Head of caudate nucleus (tissue), 42 donors: ENCODE data around the gene BACE1.
"Not testable (repeated sequence)": the region's sequence is repeated elsewhere in the genome, so short reads cannot be mapped to it uniquely, and the experiment has no call there.

ENCODE experiments used
- DNase-seq, 42 donors: peaks; one replicate each; pipeline versions ENCODE4 v3.0.0 to v3.0.0-alpha.2; 2020 to 2021; ENCODE audit warnings: mixed read lengths in 7 of 42
- intact Hi-C: fragments of 100-400 bp; cut with DNase I; formaldehyde crosslinking; loops from one replicate; pipeline ENCODE4 v1.15.0; 2022

The BACE1 gene

GRCh38 chr11:117316197-117316961 is at the start of gene BACE1:
Gene BACE1 (minus strand): TSS chr11:117316256. CDS start chr11:117315795, 461 bp downstream.
- intact Hi-C loops, result loop anchor here (2.0 kb wide), 1 partner anchor 84 kb away; the partner anchor contains the start of genes PCSK7 and RNF214
- peak; percentile 79 to 98 (median 93) for DNase-seq

GRCh38 chr11:117361432-117361831 is 45.4 kb upstream of the BACE1 start:
- peak in 17 of 42 donors; percentile 14 to 73 (median 32) for DNase-seq

GRCh38 chr11:117356126-117356890 is 40.3 kb upstream of the BACE1 start:
- no peak for DNase-seq
- intact Hi-C loops, result no loop called here

More at GRCh38 chr11:117361432-117361831, 45.4 kb upstream of the BACE1 start:
- intact Hi-C loops, result no loop called here

GRCh38 chr11:117354550-117354949 is 38.5 kb upstream of the BACE1 start:
- no peak for DNase-seq
- intact Hi-C loops, result no loop called here

- intact Hi-C loops, result no loop called here
- DNase-seq, result no peak
These were observed 29.0 kb upstream of the BACE1 start for GRCh38 chr11:117345039-117345438.

GRCh38 chr11:117337076-117337475 is 21.0 kb upstream of the BACE1 start:
- DNase-seq, result no peak
- intact Hi-C loops, result no loop called here

- DNase-seq, result no peak
- intact Hi-C loops, result no loop called here
These were observed 19.3 kb upstream of the BACE1 start for GRCh38 chr11:117335399-117335798.

- no peak for DNase-seq
- intact Hi-C loops, result no loop called here
These were observed 18.8 kb upstream of the BACE1 start for GRCh38 chr11:117334896-117335295.

- intact Hi-C loops, result no loop called here
- DNase-seq, result peak in 7 of 42 donors; percentile 25 to 61 (median 44)
These were observed 17.9 kb upstream of the BACE1 start for GRCh38 chr11:117333917-117334316.

- intact Hi-C loops, result no loop called here
- no peak for DNase-seq
These were observed 16.8 kb upstream of the BACE1 start for GRCh38 chr11:117332843-117333242.

GRCh38 chr11:117328375-117329010 is 12.4 kb upstream of the BACE1 start:
- DNase-seq, result peak in 11 of 42 donors; percentile 16 to 68 (median 33)
- intact Hi-C loops, result no loop called here

GRCh38 chr11:117327567-117328374 is 11.7 kb upstream of the BACE1 start, which contains the start of gene CEP164:
Gene CEP164 (plus strand): TSS chr11:117327854. CDS start chr11:117338587, 10,733 bp downstream.
- intact Hi-C loops, result no loop called here
- DNase-seq, result peak; percentile 92 to 99 (median 97)

- DNase-seq, intact Hi-C loops: not testable (repeated sequence)
These were observed 11.2 kb upstream of the BACE1 start for GRCh38 chr11:117327255-117327566.

- DNase-seq, result no peak
- intact Hi-C loops, result no loop called here
These were observed 3.3 kb upstream of the BACE1 start for GRCh38 chr11:117319214-117319840.

GRCh38 chr11:117318738-117319137 is 2.7 kb upstream of the BACE1 start:
- no peak for DNase-seq
- intact Hi-C loops, result no loop called here

- intact Hi-C loops, result loop anchor here (2.0 kb wide), 1 partner anchor 83 kb away; the partner anchor contains the start of genes PCSK7 and RNF214
- peak in 2 of 42 donors; percentile 17 to 43 for DNase-seq
These were observed 515 bp downstream of the BACE1 start for GRCh38 chr11:117315285-117316196.

GRCh38 chr11:117314840-117315239 is 1.2 kb downstream of the BACE1 start:
- DNase-seq, result no peak
- intact Hi-C loops, result no loop called here
